ENCODE measurements around the gene MMP17.
A peak's percentile ranks its signal among the peaks of the same experiment; 100 is the strongest.

The MMP17 gene

GRCh38 chr12:131830914-131831571 lies 2.9 kb downstream of the MMP17 start:
- no peak for DNase-seq

- DNase-seq: peak; percentile 23
Observed at GRCh38 chr12:131831635-131832041, 3.4 kb downstream of the MMP17 start.

DNA sequence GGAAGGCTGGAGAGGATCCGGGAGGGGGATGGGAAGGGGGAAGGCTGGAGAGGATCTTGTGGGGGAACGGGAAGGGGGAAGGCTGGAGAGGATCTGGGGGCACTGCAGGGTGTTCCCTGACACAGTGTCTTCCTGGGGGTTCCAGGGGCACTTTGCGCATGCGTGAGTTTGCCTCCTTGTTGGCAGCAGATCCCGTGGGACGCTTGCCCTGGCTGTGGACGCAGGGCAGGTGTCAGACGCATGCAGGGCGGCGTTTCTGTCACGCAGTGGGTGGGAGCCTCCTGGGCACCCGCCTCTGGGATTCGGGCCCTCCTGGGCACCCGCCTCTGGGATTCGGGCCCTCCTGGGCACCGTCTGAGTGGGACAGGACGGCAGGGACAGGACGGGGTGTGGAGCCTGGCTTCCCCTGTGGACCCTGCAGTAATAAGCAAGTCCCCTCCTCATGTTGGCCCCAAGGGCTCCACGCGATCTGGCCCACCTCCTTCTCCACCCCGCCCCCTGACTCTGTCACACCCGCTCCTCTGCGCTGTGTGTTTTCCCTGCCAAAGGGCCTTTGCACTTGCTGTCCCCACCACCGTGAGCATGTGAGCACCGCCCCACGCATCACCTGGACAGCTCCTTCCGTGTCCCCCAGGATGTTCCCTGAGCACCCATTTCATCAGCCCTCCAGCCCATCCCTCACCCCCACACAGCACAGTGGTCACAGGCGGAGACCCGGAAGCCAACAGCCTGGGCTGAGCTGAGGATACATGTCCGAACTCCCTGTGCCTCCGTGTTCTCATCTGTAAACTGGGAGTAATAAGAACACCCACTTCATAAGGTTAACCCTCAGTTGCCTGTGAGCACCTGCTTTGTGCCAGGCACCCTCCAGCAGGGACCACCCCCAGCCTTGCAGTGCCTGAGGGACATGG lies 4.4 kb downstream of the MMP17 start:
- peak; percentile 63 for DNase-seq

- DNase-seq: no peak
Observed at GRCh38 chr12:131833288-131833895, 5.2 kb downstream of the MMP17 start.

- no peak for DNase-seq
Observed at GRCh38 chr12:131833896-131834641, 5.9 kb downstream of the MMP17 start.

DNA sequence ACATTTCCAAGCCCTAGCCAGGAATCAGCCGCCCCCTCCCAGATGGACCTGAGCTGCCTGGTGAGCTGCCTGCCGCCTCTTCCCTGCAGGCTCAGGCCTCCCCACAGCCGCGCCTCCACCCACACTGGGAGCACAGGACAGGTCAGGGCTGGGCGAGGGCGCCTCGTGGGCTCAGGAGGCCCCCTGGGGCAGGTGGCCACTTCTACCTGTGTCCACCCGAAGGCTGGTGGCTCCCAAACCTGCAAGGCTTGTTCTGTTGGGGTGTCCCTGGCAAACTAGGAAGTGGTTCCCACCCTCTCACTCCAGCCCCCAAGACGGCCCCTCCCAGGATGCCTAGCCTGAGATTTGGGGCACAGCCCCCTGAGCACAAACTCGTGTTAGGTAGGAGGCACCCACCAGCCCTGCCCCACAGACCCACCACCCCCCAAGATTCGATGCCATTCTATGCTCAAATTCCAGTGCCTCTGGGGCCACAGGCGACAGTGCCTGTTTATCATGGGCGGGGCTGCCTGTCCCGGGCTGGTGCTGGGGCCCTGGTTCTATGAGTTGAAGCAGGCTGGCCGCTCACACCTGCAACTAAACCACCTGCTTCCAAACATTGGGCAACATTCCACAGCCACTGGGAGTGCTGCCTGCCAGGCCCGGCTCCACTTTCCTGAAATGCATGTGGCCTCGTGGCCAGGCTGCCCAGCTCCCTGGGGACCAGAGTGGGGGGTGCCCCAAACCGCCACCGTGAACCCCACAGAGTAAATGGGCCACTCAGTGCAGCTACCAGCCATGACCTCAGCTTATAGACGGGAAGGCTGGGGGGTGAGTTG lies 6.8 kb downstream of the MMP17 start:
- no peak for DNase-seq

- no peak for DNase-seq
Observed at GRCh38 chr12:131835616-131836171, 7.5 kb downstream of the MMP17 start.

- DNase-seq: no peak
Observed at GRCh38 chr12:131836193-131836592, 8.0 kb downstream of the MMP17 start.

- no peak for DNase-seq
Observed at GRCh38 chr12:131836714-131837397, 8.7 kb downstream of the MMP17 start.

DNA sequence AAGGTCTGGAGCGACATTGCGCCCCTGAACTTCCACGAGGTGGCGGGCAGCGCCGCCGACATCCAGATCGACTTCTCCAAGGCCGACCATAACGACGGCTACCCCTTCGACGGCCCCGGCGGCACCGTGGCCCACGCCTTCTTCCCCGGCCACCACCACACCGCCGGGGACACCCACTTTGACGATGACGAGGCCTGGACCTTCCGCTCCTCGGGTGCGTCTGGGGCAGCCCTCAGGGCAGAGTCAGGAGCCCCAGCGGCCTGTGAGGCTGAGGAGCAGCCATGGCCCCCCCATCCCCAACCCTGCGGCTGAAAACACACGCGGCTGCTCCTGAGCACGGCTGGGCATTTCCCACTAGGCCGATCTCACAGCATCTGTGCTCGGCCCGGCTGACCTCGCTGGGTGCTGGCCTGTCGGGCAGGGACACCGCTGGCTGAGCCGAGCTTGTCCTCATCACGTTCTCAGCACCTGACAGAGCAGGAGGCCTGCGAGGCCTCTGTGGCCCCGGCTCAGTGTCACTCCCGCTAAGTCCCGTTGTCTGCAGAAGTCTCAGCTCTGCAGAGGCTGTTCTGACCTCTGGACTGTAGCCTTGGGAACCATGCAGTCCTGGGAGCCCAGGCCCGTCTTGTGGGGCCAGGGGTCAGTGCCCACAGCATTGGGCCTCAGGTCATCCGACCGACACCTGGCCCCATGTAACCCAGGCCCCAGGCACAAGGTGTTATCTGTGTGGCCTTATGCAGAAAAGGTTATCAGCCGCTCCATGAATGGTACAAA lies 12.6 kb downstream of the MMP17 start:
- DNase-seq: no peak

GRCh38 chr12:131841547-131841946 lies 13.4 kb downstream of the MMP17 start:
- DNase-seq: no peak

DNA sequence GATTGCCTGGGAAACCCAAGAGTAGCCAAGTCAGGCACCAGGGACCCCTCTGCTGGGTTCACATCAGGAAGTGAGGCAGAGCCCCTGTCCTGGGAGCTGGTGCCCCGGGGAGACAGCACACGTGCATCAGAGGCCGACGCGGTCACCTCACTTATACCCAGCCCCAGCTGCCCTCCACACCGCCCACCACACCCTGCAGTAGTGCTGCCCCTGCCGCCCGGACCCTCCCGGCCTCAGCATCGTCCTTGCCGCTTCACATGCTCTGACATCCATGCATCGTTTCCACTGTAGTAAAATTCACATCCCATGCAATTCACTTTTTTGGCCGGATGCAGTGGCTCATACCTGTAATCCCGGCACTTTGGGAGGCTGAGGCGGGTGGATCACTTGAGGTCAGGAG lies 14.0 kb downstream of the MMP17 start:
- no peak for DNase-seq

DNA sequence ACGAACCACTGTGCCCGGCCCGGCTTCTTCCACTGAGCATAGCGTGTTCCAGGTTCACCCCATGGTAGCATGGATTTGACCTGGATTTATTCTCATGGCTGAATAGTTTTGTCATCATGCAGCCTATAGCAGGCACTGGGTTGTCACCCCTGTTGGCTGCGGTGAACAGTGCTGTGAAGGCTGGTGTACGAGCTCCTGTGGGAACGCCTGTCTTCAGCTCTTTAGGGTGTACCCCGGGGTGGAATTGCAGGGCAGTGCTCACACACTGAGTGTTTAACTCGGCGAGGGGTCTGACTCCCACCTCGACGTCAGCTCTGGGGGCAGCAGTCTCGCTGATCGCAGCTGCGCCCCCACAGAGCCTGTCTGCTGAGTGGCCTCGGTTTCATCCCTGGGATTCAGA lies 15.3 kb downstream of the MMP17 start:
- no peak for DNase-seq

DNA sequence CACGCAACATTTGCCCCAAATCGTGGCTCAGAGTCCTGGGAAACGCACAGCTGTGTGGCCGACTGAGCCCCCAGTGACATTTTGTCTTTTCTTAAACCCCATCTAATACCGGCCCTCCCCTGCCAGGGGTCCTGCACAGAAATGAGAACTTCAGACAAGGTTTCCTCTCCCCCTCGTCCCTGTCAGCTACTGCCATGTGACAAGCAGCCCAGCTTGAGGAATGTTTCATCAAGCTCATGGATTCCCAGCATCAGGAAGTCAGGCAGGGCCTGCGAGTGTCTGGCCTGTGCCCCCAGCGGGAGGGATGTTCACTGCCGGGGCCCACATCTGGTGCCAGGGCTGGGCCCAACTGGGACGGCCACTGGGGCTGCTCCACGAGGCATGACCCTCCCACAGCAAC lies 15.9 kb downstream of the MMP17 start:
- no peak for DNase-seq

GRCh38 chr12:131844656-131845055 lies 16.5 kb downstream of the MMP17 start:
- DNase-seq: no peak

- no peak for DNase-seq
Observed at GRCh38 chr12:131845121-131845520, 16.9 kb downstream of the MMP17 start.

DNA sequence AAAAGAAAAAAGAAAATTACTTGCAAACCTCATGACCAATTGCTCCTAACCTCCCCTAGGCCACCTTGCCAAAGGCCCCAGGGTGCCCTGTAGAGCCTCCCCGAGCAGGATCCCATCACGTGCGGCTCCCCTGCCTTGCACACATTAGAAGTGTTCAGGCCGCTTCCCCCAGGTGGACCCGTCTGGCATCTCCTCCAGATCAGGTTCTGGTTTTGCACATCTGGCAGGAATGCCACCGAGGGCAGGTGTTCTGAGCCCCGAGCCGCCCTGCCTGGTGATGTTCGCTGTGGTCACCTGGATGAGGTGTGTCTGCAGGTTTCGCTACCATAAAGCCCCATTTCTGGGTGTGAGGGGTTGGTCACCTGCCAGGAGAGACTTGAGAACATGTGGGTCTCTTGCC lies 19.3 kb downstream of the MMP17 start:
- DNase-seq: no peak

DNA sequence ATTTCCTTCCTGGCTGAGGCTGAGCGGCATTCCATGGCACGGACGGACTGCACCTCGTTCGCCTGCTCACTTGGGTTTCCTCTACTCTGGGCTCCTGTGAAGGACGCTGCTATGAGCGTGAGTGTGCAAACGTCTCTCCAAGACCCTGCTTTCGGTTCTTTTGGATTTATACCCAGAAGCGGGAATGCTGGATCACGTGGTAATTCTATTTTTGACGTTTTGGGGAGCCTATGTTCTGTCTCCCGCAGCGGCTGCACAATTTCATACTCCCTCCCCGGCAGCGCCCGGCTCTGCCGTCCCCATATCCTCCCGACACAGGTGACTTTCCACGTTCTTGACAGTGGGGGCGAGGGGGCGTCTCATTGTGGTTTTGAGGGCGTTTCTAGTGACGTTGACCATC lies 20.6 kb downstream of the MMP17 start:
- no peak for DNase-seq

DNA sequence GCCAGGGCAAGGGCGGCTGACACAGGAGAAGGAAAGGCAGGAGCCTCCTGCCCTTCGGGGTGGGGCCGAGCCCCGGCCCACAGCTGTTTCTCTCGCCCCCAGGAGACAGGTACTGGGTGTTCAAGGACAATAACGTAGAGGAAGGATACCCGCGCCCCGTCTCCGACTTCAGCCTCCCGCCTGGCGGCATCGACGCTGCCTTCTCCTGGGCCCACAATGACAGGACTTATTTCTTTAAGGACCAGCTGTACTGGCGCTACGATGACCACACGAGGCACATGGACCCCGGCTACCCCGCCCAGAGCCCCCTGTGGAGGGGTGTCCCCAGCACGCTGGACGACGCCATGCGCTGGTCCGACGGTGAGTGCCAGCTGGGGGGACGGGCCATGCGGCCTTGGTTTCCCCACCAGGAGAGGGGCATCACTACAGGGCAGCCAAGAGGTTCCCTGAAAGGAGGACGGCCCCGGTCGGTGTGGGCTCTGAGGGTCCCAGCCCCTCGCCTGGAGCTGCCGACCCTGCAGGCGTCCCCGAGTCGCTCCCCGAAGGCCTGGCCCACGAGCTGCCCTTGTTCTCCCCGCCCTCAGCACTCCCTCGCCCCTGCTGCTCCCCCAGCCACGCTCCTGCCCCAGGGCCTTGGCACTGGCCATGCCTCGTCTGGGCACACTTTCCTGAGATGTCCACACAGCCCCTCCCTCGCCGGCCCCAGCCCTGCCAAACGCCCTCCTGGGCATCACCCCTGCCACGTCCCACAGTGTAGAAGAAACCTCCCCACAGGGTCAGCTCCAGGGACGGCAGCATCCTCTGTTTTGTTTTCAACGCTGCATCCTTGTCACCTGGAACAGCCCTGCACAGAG lies 21.7 kb downstream of the MMP17 start:
- no peak for DNase-seq
